Coronary artery (tissue), 2 donors: ENCODE data around the gene TNFRSF14.

Experiments used
- DNase-seq: peaks from one replicate; pipeline ENCODE4 v3.0.0-alpha.2; 2017; ENCODE audit warnings: low spot score
- H3K27ac ChIP-seq, 2 donors: fragments of 200-600 bp; sonication (generic); one replicate each; pipeline ENCODE4 v1.5.1; 2016 to 2019
- H3K4me3 ChIP-seq: fragments of 200-600 bp; sonication (generic); 2 replicates; pipeline ENCODE4 v1.5.1; 2016; ENCODE audit warnings: mild to moderate bottlenecking, moderate library complexity
- CTCF ChIP-seq: fragments of 200-600 bp; sonication (generic); IDR thresholded peaks from one replicate; pipeline ENCODE4 v1.5.1; 2019; ENCODE audit warnings: antibody characterized with exemption

Gene TNFRSF14

DNA sequence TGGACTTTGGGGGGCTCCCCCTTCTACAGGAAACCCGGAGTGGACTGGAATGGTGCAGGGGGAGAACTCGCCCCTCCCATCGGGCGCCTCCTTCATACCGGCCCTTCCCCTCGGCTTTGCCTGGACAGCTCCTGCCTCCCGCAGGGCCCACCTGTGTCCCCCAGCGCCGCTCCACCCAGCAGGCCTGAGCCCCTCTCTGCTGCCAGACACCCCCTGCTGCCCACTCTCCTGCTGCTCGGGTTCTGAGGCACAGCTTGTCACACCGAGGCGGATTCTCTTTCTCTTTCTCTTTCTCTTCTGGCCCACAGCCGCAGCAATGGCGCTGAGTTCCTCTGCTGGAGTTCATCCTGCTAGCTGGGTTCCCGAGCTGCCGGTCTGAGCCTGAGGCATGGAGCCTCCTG, at the start of gene TNFRSF14:
Gene TNFRSF14 (plus strand): TSS at position 95 of the 401 bp plus-strand sequence. CDS start 294 bp downstream, at position 389.
- Histone ChIP-seq H3K4me3 (peak within 1 kb of the TSS; percentile 73), H3K27ac (peak within 1 kb of the TSS; percentile 73 to 92)
- TF ChIP-seq CTCF = no peak
- DNase-seq = no peak

DNA sequence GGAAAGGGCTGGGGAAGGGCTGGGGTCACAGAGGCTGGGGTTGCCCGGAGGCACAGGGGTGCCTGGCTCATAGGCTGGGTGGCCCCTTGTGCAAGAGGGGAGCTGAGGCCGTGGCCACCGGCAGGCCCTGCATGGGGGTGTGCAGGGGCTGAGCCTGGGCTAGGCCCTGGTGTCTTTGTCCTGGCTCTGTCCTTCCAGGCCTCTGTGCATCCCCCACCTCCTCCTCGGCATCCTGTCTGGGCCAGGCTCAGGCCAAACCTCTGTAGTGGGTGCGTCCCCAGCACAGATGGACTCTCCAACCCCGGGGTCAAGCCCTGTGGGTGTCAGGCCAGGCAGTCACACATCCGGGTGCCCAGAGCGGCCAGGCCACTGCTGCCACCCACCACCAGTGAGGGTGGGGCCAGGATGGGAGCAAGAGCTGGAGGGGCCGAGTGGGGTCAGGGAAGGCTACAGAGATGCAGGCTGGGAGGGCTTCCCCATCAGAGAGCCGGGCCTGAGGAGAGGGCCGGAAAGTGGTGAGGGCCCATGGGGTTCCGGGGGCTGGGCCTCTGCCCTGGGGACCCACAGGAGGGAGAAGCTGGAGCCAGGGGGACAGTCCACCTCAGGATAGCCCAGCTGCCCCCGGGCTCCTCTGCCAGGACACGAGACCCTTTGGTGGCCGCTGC, 49.1 kb upstream of the TNFRSF14 start:
- no peak for TF ChIP-seq CTCF
- no peak overlapping the region for H3K4me3 ChIP-seq
- H3K27ac ChIP-seq = no peak overlapping the region
- DNase-seq = no peak

GRCh38 chr1:2507744-2508155, 48.4 kb upstream of the TNFRSF14 start:
- TF ChIP-seq CTCF = no peak
- Histone ChIP-seq H3K4me3 (no peak overlapping the region), H3K27ac (no peak overlapping the region)
- DNase-seq = no peak

DNA sequence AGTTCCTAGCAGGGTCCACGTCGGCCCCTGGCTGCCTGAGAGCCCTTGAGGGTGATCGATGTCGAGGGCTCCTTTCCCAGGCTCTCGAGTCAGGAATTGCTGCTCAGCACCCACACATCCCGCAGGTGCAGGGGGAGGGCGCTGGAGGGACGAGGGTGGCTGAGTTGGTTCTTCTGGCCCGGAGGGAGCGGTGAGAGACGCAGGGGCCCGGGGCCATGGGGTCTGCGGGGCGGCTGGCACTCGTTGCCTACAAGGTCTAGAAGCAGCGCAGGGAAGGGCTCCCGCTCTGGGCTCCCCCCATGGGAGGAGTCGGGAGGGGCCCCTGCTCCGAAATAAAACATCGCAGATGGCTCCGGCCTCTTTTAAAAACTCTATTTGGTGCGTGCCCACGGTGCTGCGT, 48.0 kb upstream of the TNFRSF14 start:
- TF ChIP-seq CTCF = no peak
- no peak overlapping the region for H3K27ac ChIP-seq
- no peak overlapping the region for H3K4me3 ChIP-seq
- no peak for DNase-seq

DNA sequence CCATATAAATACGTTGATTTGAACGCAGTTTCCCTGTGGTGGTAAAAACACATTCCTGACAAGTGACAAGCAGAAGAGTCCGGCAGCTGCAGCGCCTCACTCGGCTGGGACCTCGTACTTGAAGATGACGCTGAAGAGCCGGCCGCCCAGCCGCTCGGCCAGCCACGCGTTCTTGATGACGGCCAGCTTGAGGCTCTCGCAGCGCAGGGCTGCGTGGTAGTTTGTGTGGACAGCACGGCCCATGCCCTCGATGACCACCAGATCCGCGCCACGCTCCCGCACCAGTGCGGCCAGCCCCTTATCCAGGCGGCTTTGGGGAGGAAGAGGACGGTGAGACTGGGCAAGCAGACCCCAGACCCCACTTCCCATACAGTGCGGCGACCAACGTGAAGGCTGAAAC, 47.4 kb upstream of the TNFRSF14 start:
- no peak overlapping the region for H3K4me3 ChIP-seq
- no peak for DNase-seq
- no peak for TF ChIP-seq CTCF
- no peak overlapping the region for H3K27ac ChIP-seq

DNA sequence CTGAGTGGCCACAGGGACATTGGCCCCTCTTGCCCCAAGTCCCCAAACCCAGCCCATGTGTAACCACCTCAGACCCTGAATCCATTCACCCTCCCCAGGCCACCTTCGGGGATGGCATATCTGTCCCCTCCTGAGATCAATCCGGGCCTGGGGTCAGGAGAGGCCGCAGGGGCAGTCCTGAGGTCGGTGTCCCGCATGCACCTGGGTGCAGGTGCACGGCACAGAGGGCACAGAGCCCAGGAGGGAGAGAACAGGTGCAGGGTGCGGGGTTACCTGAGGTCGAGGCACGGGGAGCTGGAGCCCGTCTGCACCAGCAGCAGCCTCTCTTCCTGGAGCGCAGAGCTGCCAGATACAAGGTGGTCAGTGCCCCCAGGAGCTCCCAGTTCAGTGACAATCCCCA, 46.6 kb upstream of the TNFRSF14 start:
- DNase-seq = no peak
- no peak overlapping the region for H3K27ac ChIP-seq
- no peak overlapping the region for H3K4me3 ChIP-seq
- no peak for TF ChIP-seq CTCF

GRCh38 chr1:2510366-2511155, 45.6 kb upstream of the TNFRSF14 start:
- TF ChIP-seq CTCF = no peak
- H3K27ac ChIP-seq = no peak overlapping the region
- H3K4me3 ChIP-seq = no peak overlapping the region
- no peak for DNase-seq
